Stromal cell of bone marrow (primary cell): Measurements from ENCODE around the gene NANS.
A peak's percentile ranks its signal among the peaks of the same experiment; 100 is the strongest.

ENCODE experiments used
- DNase-seq: peaks from one replicate; pipeline ENCODE4 v3.0.0-alpha.2; 2012; ENCODE audit warnings: low read depth

Gene NANS

GRCh38 chr9:98038958-98039357 is 17.6 kb upstream of the NANS start:
- DNase-seq, result no peak

- no peak for DNase-seq
These were observed 16.9 kb upstream of the NANS start for GRCh38 chr9:98039607-98040017.

GRCh38 chr9:98040212-98040611 is 16.3 kb upstream of the NANS start:
- no peak for DNase-seq

GRCh38 chr9:98043915-98044314 is 12.6 kb upstream of the NANS start:
- no peak for DNase-seq

GRCh38 chr9:98045234-98046179 is 11.0 kb upstream of the NANS start:
- DNase-seq, result no peak

GRCh38 chr9:98046180-98046543 is 10.4 kb upstream of the NANS start:
- DNase-seq, result no peak

- DNase-seq, result no peak
These were observed 9.5 kb upstream of the NANS start for GRCh38 chr9:98047002-98047401.

- DNase-seq, result no peak
These were observed 7.1 kb upstream of the NANS start for GRCh38 chr9:98049288-98050072.

GRCh38 chr9:98050351-98050750 is 6.2 kb upstream of the NANS start:
- no peak for DNase-seq

- DNase-seq, result no peak
These were observed 2.1 kb upstream of the NANS start for GRCh38 chr9:98054376-98054951.

- DNase-seq, result no peak
These were observed 737 bp downstream of the NANS start for GRCh38 chr9:98057138-98057799.

- no peak for DNase-seq
These were observed 5.6 kb downstream of the NANS start for GRCh38 chr9:98062161-98062560.

- no peak for DNase-seq
These were observed 8.3 kb downstream of the NANS start for GRCh38 chr9:98064623-98065392.

GRCh38 chr9:98066235-98066634 is 9.7 kb downstream of the NANS start:
- DNase-seq, result no peak

- DNase-seq, result no peak
These were observed 10.7 kb downstream of the NANS start for GRCh38 chr9:98067184-98067583.

GRCh38 chr9:98069551-98069950 is 13.0 kb downstream of the NANS start:
- no peak for DNase-seq

GRCh38 chr9:98070704-98071103 is 14.2 kb downstream of the NANS start:
- DNase-seq, result no peak

GRCh38 chr9:98071737-98072136 is 15.2 kb downstream of the NANS start:
- DNase-seq, result no peak

- DNase-seq, result peak; percentile 33
These were observed 17.8 kb downstream of the NANS start for GRCh38 chr9:98074115-98074990.

GRCh38 chr9:98075332-98075805 is 18.8 kb downstream of the NANS start:
- DNase-seq, result peak; percentile 79
